ENCODE measurements around the gene ZBTB38. TPM values are rescaled to one million over a fixed set of nuclear protein-coding genes. Genes with fewer than 3 reads are reported as not detected.

The ZBTB38 gene
- polyA plus RNA-seq, 4 donors, result 11.9 to 186 (median 21.8) TPM

- FAIRE-seq (no peak), DNase-seq (peak; percentile 53 to 78)
- Histone ChIP-seq H3K4me1 (ENCODE audit: control insufficient read depth in 3 of 3, insufficient read depth in 2 of 3, low read depth in 1 of 3, low read length in 2 of 3) (peaks cover 5 to 46% (median 15%) of the 10 kb centered on the region in 3 donors), H3K4me3 (ENCODE audit: low read depth in 1 of 3, low read length in 3 of 3) (peak overlapping the region; percentile 58 to 91 (median 84)), H3K27ac (ENCODE audit: low read depth in 1 of 3, low read length in 2 of 3) (peak overlapping the region; percentile 84 to 97 (median 95)), H3K27me3 (ENCODE audit: control insufficient read depth in 3 of 3, insufficient read depth in 3 of 3, low read length in 3 of 3) (no peaks in the 10 kb centered on the region), H3K9me3 (ENCODE audit: control insufficient read depth in 2 of 2, insufficient read depth in 1 of 2, low read depth in 1 of 2, low read length in 1 of 2) (no peaks in the 10 kb centered on the region), H3K36me3 (ENCODE audit: control insufficient read depth in 3 of 3, insufficient read depth in 2 of 3, low read depth in 1 of 3, low read length in 3 of 3) (peaks cover 8 to 24% (median 15%) of the 10 kb centered on the region in 3 donors)
- WGBS, 3 donors, result 1 to 2% (median 1%) methylated on average over 47 to 58 of the region's 58 CpGs
Measured at GRCh38 chr3:141402476-141403171, 34.3 kb downstream of the ZBTB38 start.

DNA sequence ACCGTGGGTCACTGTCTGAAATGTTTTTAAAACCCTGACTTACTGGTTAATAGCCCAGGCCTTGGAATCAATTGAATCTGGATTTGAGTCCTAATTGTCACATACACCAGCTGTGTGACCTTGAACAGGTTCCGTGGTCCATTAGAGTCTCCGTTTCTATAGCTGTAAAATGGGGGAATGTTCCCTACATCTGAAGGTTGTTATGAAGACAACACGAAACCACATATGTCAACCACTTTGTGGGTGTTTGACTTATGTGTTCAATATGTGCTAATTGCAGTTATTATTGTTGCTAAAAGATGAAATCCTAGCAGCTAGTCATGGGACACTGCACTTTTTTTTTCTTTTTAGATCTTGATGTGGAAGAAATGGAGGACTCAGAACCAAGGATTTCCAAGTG lies 35.3 kb downstream of the ZBTB38 start:
- FAIRE-seq, result no peak
- H3K36me3 ChIP-seq (ENCODE audit: control insufficient read depth in 3 of 3, insufficient read depth in 2 of 3, low read depth in 1 of 3, low read length in 3 of 3), result peaks cover 8 to 25% (median 17%) of the 10 kb centered on the region in 3 donors

DNA sequence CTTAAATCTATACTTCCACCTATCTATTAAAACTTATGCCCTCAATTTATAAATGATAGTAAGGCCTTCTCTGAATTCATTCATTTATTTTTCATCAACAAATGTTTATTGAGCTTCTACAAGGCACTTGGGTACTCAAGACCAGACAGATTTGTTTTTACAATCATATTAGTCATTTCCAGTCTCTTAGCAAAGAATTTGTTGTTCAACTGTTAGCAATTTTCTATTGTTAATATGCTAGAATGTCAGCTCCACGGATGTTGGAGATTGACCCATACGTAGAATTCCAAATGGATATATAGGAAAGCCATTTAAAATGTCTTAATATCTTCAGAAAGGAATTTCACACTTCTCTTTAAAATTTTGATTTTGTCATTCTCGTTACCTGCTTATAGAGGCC lies 36.7 kb downstream of the ZBTB38 start:
- 89 to 93% (median 90%) methylated on average over 3 of the region's 3 CpGs for WGBS, 3 donors
- no peak for DNase-seq
- Histone ChIP-seq H3K27ac (ENCODE audit: low read depth in 1 of 3, low read length in 2 of 3) (no peak overlapping the region), H3K4me3 (ENCODE audit: low read depth in 1 of 3, low read length in 3 of 3) (no peak overlapping the region), H3K4me1 (ENCODE audit: control insufficient read depth in 3 of 3, insufficient read depth in 2 of 3, low read depth in 1 of 3, low read length in 2 of 3) (peaks cover 6 to 44% (median 26%) of the 10 kb centered on the region in 3 donors), H3K9me3 (ENCODE audit: control insufficient read depth in 2 of 2, insufficient read depth in 1 of 2, low read depth in 1 of 2, low read length in 1 of 2) (no peaks in the 10 kb centered on the region), H3K36me3 (ENCODE audit: control insufficient read depth in 3 of 3, insufficient read depth in 2 of 3, low read depth in 1 of 3, low read length in 3 of 3) (peaks cover 8 to 33% (median 17%) of the 10 kb centered on the region in 3 donors), H3K27me3 (ENCODE audit: control insufficient read depth in 3 of 3, insufficient read depth in 3 of 3, low read length in 3 of 3) (no peaks in the 10 kb centered on the region)
- no peak for FAIRE-seq

More for the DNA sequence above, 35.3 kb downstream of the ZBTB38 start:
- H3K27me3 ChIP-seq (ENCODE audit: control insufficient read depth in 3 of 3, insufficient read depth in 3 of 3, low read length in 3 of 3), result no peaks in the 10 kb centered on the region
- H3K4me3 ChIP-seq (ENCODE audit: low read depth in 1 of 3, low read length in 3 of 3), result peak overlapping the region in 2 of 3 donors; percentile 58 to 84
- WGBS, 3 donors, result 17 to 41% (median 21%) methylated on average over 4 of the region's 4 CpGs
- H3K9me3 ChIP-seq (ENCODE audit: control insufficient read depth in 2 of 2, insufficient read depth in 1 of 2, low read depth in 1 of 2, low read length in 1 of 2), result no peaks in the 10 kb centered on the region
- peaks cover 5 to 46% (median 18%) of the 10 kb centered on the region in 3 donors for H3K4me1 ChIP-seq (ENCODE audit: control insufficient read depth in 3 of 3, insufficient read depth in 2 of 3, low read depth in 1 of 3, low read length in 2 of 3)
- DNase-seq, result peak in 1 of 2 donors; percentile 48
- H3K27ac ChIP-seq (ENCODE audit: low read depth in 1 of 3, low read length in 2 of 3), result peak overlapping the region; percentile 1 to 60 (median 24)

GRCh38 chr3:141405591-141405990 lies 37.3 kb downstream of the ZBTB38 start:
- Histone ChIP-seq H3K27me3 (ENCODE audit: control insufficient read depth in 3 of 3, insufficient read depth in 3 of 3, low read length in 3 of 3) (no peaks in the 10 kb centered on the region), H3K4me3 (ENCODE audit: low read depth in 1 of 3, low read length in 3 of 3) (no peak overlapping the region), H3K9me3 (ENCODE audit: control insufficient read depth in 2 of 2, insufficient read depth in 1 of 2, low read depth in 1 of 2, low read length in 1 of 2) (no peaks in the 10 kb centered on the region), H3K27ac (ENCODE audit: low read depth in 1 of 3, low read length in 2 of 3) (peak overlapping the region in 1 of 3 donors; percentile 45), H3K36me3 (ENCODE audit: control insufficient read depth in 3 of 3, insufficient read depth in 2 of 3, low read depth in 1 of 3, low read length in 3 of 3) (peaks cover 8 to 37% (median 17%) of the 10 kb centered on the region in 3 donors), H3K4me1 (ENCODE audit: control insufficient read depth in 3 of 3, insufficient read depth in 2 of 3, low read depth in 1 of 3, low read length in 2 of 3) (peaks cover 9 to 45% (median 28%) of the 10 kb centered on the region in 3 donors)
- WGBS, 3 donors, result 92 to 94% (median 92%) methylated on average over 4 of the region's 4 CpGs
- no peak for FAIRE-seq
- DNase-seq, result no peak

- H3K9me3 ChIP-seq (ENCODE audit: control insufficient read depth in 2 of 2, insufficient read depth in 1 of 2, low read depth in 1 of 2, low read length in 1 of 2), result no peaks in the 10 kb centered on the region
- peaks cover 8 to 37% (median 17%) of the 10 kb centered on the region in 3 donors for H3K36me3 ChIP-seq (ENCODE audit: control insufficient read depth in 3 of 3, insufficient read depth in 2 of 3, low read depth in 1 of 3, low read length in 3 of 3)
- H3K4me3 ChIP-seq (ENCODE audit: low read depth in 1 of 3, low read length in 3 of 3), result no peak overlapping the region
- peak overlapping the region in 2 of 3 donors; percentile 37 to 45 for H3K27ac ChIP-seq (ENCODE audit: low read depth in 1 of 3, low read length in 2 of 3)
- no peak for DNase-seq
- 93 to 99% (median 96%) methylated on average over 2 of the region's 2 CpGs for WGBS, 3 donors
- H3K4me1 ChIP-seq (ENCODE audit: control insufficient read depth in 3 of 3, insufficient read depth in 2 of 3, low read depth in 1 of 3, low read length in 2 of 3), result peaks cover 7 to 44% (median 31%) of the 10 kb centered on the region in 3 donors
- no peaks in the 10 kb centered on the region for H3K27me3 ChIP-seq (ENCODE audit: control insufficient read depth in 3 of 3, insufficient read depth in 3 of 3, low read length in 3 of 3)
- FAIRE-seq, result no peak
Measured at GRCh38 chr3:141406265-141406664, 38.0 kb downstream of the ZBTB38 start.

- Histone ChIP-seq H3K27ac (ENCODE audit: low read depth in 1 of 3, low read length in 2 of 3) (peak overlapping the region in 1 of 3 donors; percentile 37), H3K36me3 (ENCODE audit: control insufficient read depth in 3 of 3, insufficient read depth in 2 of 3, low read depth in 1 of 3, low read length in 3 of 3) (peaks cover 8 to 40% (median 17%) of the 10 kb centered on the region in 3 donors), H3K4me1 (ENCODE audit: control insufficient read depth in 3 of 3, insufficient read depth in 2 of 3, low read depth in 1 of 3, low read length in 2 of 3) (peaks cover 9 to 40% (median 32%) of the 10 kb centered on the region in 3 donors), H3K4me3 (ENCODE audit: low read depth in 1 of 3, low read length in 3 of 3) (no peak overlapping the region), H3K9me3 (ENCODE audit: control insufficient read depth in 2 of 2, insufficient read depth in 1 of 2, low read depth in 1 of 2, low read length in 1 of 2) (no peaks in the 10 kb centered on the region), H3K27me3 (ENCODE audit: control insufficient read depth in 3 of 3, insufficient read depth in 3 of 3, low read length in 3 of 3) (no peaks in the 10 kb centered on the region)
- FAIRE-seq (no peak), DNase-seq (no peak)
- 64 to 76% (median 76%) methylated on average over 4 of the region's 4 CpGs for WGBS, 3 donors
Measured at GRCh38 chr3:141407047-141407446, 38.7 kb downstream of the ZBTB38 start.

GRCh38 chr3:141407825-141408224 lies 39.5 kb downstream of the ZBTB38 start:
- FAIRE-seq (no peak), DNase-seq (no peak)
- H3K9me3 ChIP-seq (ENCODE audit: control insufficient read depth in 2 of 2, insufficient read depth in 1 of 2, low read depth in 1 of 2, low read length in 1 of 2), result no peaks in the 10 kb centered on the region
- peaks cover 8 to 42% (median 17%) of the 10 kb centered on the region in 3 donors for H3K36me3 ChIP-seq (ENCODE audit: control insufficient read depth in 3 of 3, insufficient read depth in 2 of 3, low read depth in 1 of 3, low read length in 3 of 3)
- 90 to 100% (median 93%) methylated on average over 2 of the region's 2 CpGs for WGBS, 3 donors
- H3K4me1 ChIP-seq (ENCODE audit: control insufficient read depth in 3 of 3, insufficient read depth in 2 of 3, low read depth in 1 of 3, low read length in 2 of 3), result peaks cover 9 to 44% (median 32%) of the 10 kb centered on the region in 3 donors
- no peak overlapping the region for H3K4me3 ChIP-seq (ENCODE audit: low read depth in 1 of 3, low read length in 3 of 3)
- no peak overlapping the region for H3K27ac ChIP-seq (ENCODE audit: low read depth in 1 of 3, low read length in 2 of 3)
- H3K27me3 ChIP-seq (ENCODE audit: control insufficient read depth in 3 of 3, insufficient read depth in 3 of 3, low read length in 3 of 3), result no peaks in the 10 kb centered on the region

GRCh38 chr3:141408596-141408995 lies 40.3 kb downstream of the ZBTB38 start:
- H3K36me3 ChIP-seq (ENCODE audit: control insufficient read depth in 3 of 3, insufficient read depth in 2 of 3, low read depth in 1 of 3, low read length in 3 of 3), result peaks cover 8 to 48% (median 20%) of the 10 kb centered on the region in 3 donors
- no peak for DNase-seq
- peaks cover 9 to 44% (median 35%) of the 10 kb centered on the region in 3 donors for H3K4me1 ChIP-seq (ENCODE audit: control insufficient read depth in 3 of 3, insufficient read depth in 2 of 3, low read depth in 1 of 3, low read length in 2 of 3)
- H3K27ac ChIP-seq (ENCODE audit: low read depth in 1 of 3, low read length in 2 of 3), result peak overlapping the region in 1 of 3 donors; percentile 28
- H3K27me3 ChIP-seq (ENCODE audit: control insufficient read depth in 3 of 3, insufficient read depth in 3 of 3, low read length in 3 of 3), result no peaks in the 10 kb centered on the region
- no peak overlapping the region for H3K4me3 ChIP-seq (ENCODE audit: low read depth in 1 of 3, low read length in 3 of 3)
- WGBS, 3 donors, result 63 to 88% (median 70%) methylated on average over 1 of the region's 1 CpG
- H3K9me3 ChIP-seq (ENCODE audit: control insufficient read depth in 2 of 2, insufficient read depth in 1 of 2, low read depth in 1 of 2, low read length in 1 of 2), result no peaks in the 10 kb centered on the region
- no peak for FAIRE-seq

Data from small intestine (tissue), 7 donors.